Activated effector memory CD4-positive, alpha-beta T cell treated with anti-CD3 and anti-CD28 coated beads, Interleukin-2, amount 50 U/mL, for 16 hours (primary cell): ENCODE data around the gene OGFOD3.

ENCODE experiments used
- DNase-seq: peaks from one replicate; pipeline ENCODE4 v3.0.0-alpha.2; 2020

The OGFOD3 gene

GRCh38 chr17:82446124-82446523, 27.7 kb upstream of the OGFOD3 start:
- DNase-seq = no peak

- DNase-seq = no peak
Observed at GRCh38 chr17:82445542-82445941, 27.2 kb upstream of the OGFOD3 start.

- no peak for DNase-seq
Observed at GRCh38 chr17:82444941-82445521, 26.6 kb upstream of the OGFOD3 start.

- no peak for DNase-seq
Observed at GRCh38 chr17:82444284-82444893, 26.0 kb upstream of the OGFOD3 start.

- DNase-seq = no peak
Observed at GRCh38 chr17:82443465-82444283, 25.3 kb upstream of the OGFOD3 start.

GRCh38 chr17:82442643-82443464, 24.5 kb upstream of the OGFOD3 start:
- DNase-seq = no peak

GRCh38 chr17:82441691-82442487, 23.5 kb upstream of the OGFOD3 start:
- no peak for DNase-seq

GRCh38 chr17:82440991-82441627, 22.7 kb upstream of the OGFOD3 start:
- no peak for DNase-seq

- DNase-seq = no peak
Observed at GRCh38 chr17:82440469-82440981, 22.1 kb upstream of the OGFOD3 start.

- DNase-seq = no peak
Observed at GRCh38 chr17:82439829-82440365, 21.5 kb upstream of the OGFOD3 start.

- no peak for DNase-seq
Observed at GRCh38 chr17:82439194-82439828, 20.9 kb upstream of the OGFOD3 start.

GRCh38 chr17:82438401-82439193, 20.2 kb upstream of the OGFOD3 start:
- no peak for DNase-seq

- no peak for DNase-seq
Observed at GRCh38 chr17:82437325-82437668, 18.9 kb upstream of the OGFOD3 start.

GRCh38 chr17:82436601-82437324, 18.4 kb upstream of the OGFOD3 start:
- DNase-seq = no peak

- no peak for DNase-seq
Observed at GRCh38 chr17:82435601-82436583, 17.5 kb upstream of the OGFOD3 start.

- DNase-seq = no peak
Observed at GRCh38 chr17:82435103-82435502, 16.7 kb upstream of the OGFOD3 start.

GRCh38 chr17:82434216-82434565, 15.8 kb upstream of the OGFOD3 start:
- no peak for DNase-seq

GRCh38 chr17:82433560-82434215, 15.3 kb upstream of the OGFOD3 start:
- DNase-seq = no peak
